Endothelial cell of umbilical vein (primary cell): ENCODE measurements around the gene GSTP1. TPM values are rescaled to one million over a fixed set of nuclear protein-coding genes. Genes with fewer than 3 reads are reported as not detected.

Experiments
- BruUV-seq: library from RNA; stranded (reverse); fragments of 400-500 nt; replicated peaks from 2 replicates; lab custom pipeline; 2021; lab: Mats Ljungman, UMichigan
- CTCF ChIA-PET: fragments of 300-600, 350-600 bp; sonication (Branson Sonifier 250); formaldehyde crosslinking; loops from one replicate; lab custom pipeline; 2021; ENCODE audit warnings: antibody characterized with exemption, inconsistent platforms; lab: Charles Lee
- POLR2A ChIA-PET: fragments of 300-600, 350-600 bp; sonication (Branson Sonifier 250); formaldehyde crosslinking; loops from one replicate; lab custom pipeline; 2021; ENCODE audit warnings: antibody characterized with exemption, inconsistent platforms; lab: Charles Lee
- DNase-seq: peaks from one replicate; pipeline ENCODE4 v3.0.0-alpha.2; 2011; ENCODE audit warnings: low read depth, low spot score
- FAIRE-seq: peaks from 2 replicates; lab custom pipeline; 2011; peaks lifted over from hg19 to GRCh38; lab: Jason Lieb, UNC
- H2AFZ ChIP-seq: 2 replicates; pipeline ENCODE4 v1.6.0; 2012; ENCODE audit warnings: low read depth, low read length, control low read depth, inconsistent platforms
- H3K27ac ChIP-seq: 2 replicates; pipeline ENCODE4 v1.5.1; 2011; ENCODE audit warnings: low read depth, mild to moderate bottlenecking, control low read depth, low read length, moderate library complexity; ENCODE audit not compliant: insufficient read depth
- H3K27me3 ChIP-seq, 2 experiments: 2 replicates each; pipeline versions ENCODE4 v1.6.0 to v1.6.1; 2011; ENCODE audit warnings: low read length in 2 of 2, mixed read lengths in 1 of 2; ENCODE audit not compliant: control insufficient read depth in 2 of 2, insufficient read depth in 2 of 2
- H3K36me3 ChIP-seq, 2 experiments: 2 replicates in 1 of 2; 3 replicates in 1 of 2; pipeline ENCODE4 v1.5.1; 2011; ENCODE audit warnings: low read length in 2 of 2, mild to moderate bottlenecking in 1 of 2, moderate library complexity in 1 of 2; ENCODE audit not compliant: control insufficient read depth in 2 of 2, insufficient read depth in 2 of 2; ENCODE audit errors: extremely low read depth in 1 of 2
- H3K4me1 ChIP-seq: 3 replicates; pipeline ENCODE4 v1.5.1; 2011; ENCODE audit warnings: mild to moderate bottlenecking, low read length; ENCODE audit not compliant: control insufficient read depth, insufficient read depth; ENCODE audit errors: extremely low read depth
- H3K4me2 ChIP-seq: 2 replicates; pipeline ENCODE4 v1.6.1; 2011; ENCODE audit warnings: low read length, control low read depth, mixed read lengths; ENCODE audit not compliant: insufficient read depth
- H3K4me3 ChIP-seq, 3 experiments: fragments of 200-600 bp in 1 of 3; sonication (generic), shearing (Covaris generic) in 1 of 3; replicated peaks in 1 of 3; 2 replicates each; pipeline ENCODE4 v1.5.1; 2011 to 2016; ENCODE audit warnings: control low read depth in 3 of 3, low read length in 3 of 3, mild to moderate bottlenecking in 2 of 3, inconsistent platforms in 1 of 3, low read depth in 1 of 3, moderate library complexity in 1 of 3; ENCODE audit not compliant: insufficient read depth in 1 of 3
- H3K79me2 ChIP-seq: 2 replicates; pipeline ENCODE4 v1.6.0; 2012; ENCODE audit warnings: low read length, inconsistent platforms; ENCODE audit not compliant: control insufficient read depth, insufficient read depth
- H3K9ac ChIP-seq: replicated peaks from 2 replicates; pipeline ENCODE3; 2011; ENCODE audit warnings: low read length, control low read depth; ENCODE audit not compliant: insufficient read depth; ENCODE audit errors: extremely low read depth
- H3K9me1 ChIP-seq: replicated peaks from 3 replicates; pipeline ENCODE4 v1.6.0; 2011; ENCODE audit warnings: mild to moderate bottlenecking, low read length; ENCODE audit not compliant: control insufficient read depth, insufficient read depth; ENCODE audit errors: extremely low read depth
- H3K9me3 ChIP-seq: replicated peaks from 2 replicates; pipeline ENCODE4 v1.5.1; 2012; ENCODE audit warnings: low read length, inconsistent platforms; ENCODE audit not compliant: control insufficient read depth, insufficient read depth
- H4K20me1 ChIP-seq: replicated peaks from 2 replicates; pipeline ENCODE3; 2011; ENCODE audit warnings: mild to moderate bottlenecking, low read length; ENCODE audit not compliant: control insufficient read depth, insufficient read depth; ENCODE audit errors: extremely low read depth
- EZH2 ChIP-seq: IDR thresholded peaks from 2 replicates; pipeline ENCODE4 v1.6.1; 2012; ENCODE audit warnings: borderline replicate concordance, low read depth, mild to moderate bottlenecking, moderate library complexity, low read length, inconsistent platforms; ENCODE audit not compliant: severe bottlenecking
- FOS ChIP-seq: IDR thresholded peaks from 2 replicates; pipeline ENCODE4 v1.6.1; 2011; ENCODE audit warnings: mild to moderate bottlenecking, low read length, moderate library complexity, borderline replicate concordance; ENCODE audit not compliant: insufficient read depth
- GATA2 ChIP-seq: IDR thresholded peaks from 2 replicates; pipeline ENCODE4 v1.7.0; 2011; ENCODE audit warnings: low read depth, mild to moderate bottlenecking, moderate library complexity, mixed read lengths, low read length; ENCODE audit not compliant: insufficient read length, insufficient read depth
- POLR2AphosphoS5 ChIP-seq: IDR thresholded peaks from 2 replicates; pipeline ENCODE4 v1.6.1; 2012; ENCODE audit warnings: low read depth, mild to moderate bottlenecking, control low read depth, low read length, moderate library complexity; ENCODE audit not compliant: insufficient read depth
- dilution Hi-C: fragments of 300-500 bp; cut with MboI; formaldehyde crosslinking; loops from one replicate; pipeline ENCODE4 v1.15.0; 2019; ENCODE audit warnings: low sequenced_read_pairs; ENCODE audit not compliant: extremely low pct_ligation_motif_present
- intact Hi-C: fragments of 100-400 bp; cut with micrococcal nuclease; formaldehyde crosslinking; loops from one replicate; pipeline ENCODE4 v1.10.0; 2022
- polyA plus RNA-seq, 4 experiments: library from polyadenylated mRNA; depleted of rRNA in 3 of 4; stranded (reverse) in 3 of 4; unstranded in 1 of 4; fragments of >200 nt; gene quantifications; 2 replicates each; pipeline versions ENCODE4 v1.2.1 to v1.2.3, GENCODE V29; 2011 to 2012; ENCODE audit warnings: missing spikeins in 1 of 4
- total RNA-seq: library from RNA; stranded (reverse); gene quantifications from 2 replicates; pipeline ENCODE4 v1.2.3, GENCODE V29; 2021
- TF ChIP-seq, protein P1 (sequence below), 2 donors: IDR thresholded peaks; 1 replicate in 1 of 2; 2 replicates in 1 of 2; pipeline ENCODE4 v1.5.1; 2011; ENCODE audit warnings: low read length in 2 of 2, mild to moderate bottlenecking in 2 of 2, moderate library complexity in 2 of 2, control low read depth in 1 of 2, inconsistent platforms in 1 of 2, low read depth in 1 of 2; ENCODE audit not compliant: insufficient read depth in 1 of 2; ENCODE audit errors: extremely low read depth in 1 of 2
- TF ChIP-seq, protein P2 (sequence below): IDR thresholded peaks from 2 replicates; pipeline ENCODE4 v1.6.1; 2011; ENCODE audit not compliant: insufficient read depth, insufficient read length

The GSTP1 gene
- total and polyA plus RNA-seq, 2 donors (not counting 3 experiments of a cell fraction or from before 2014, with no cell fraction given), result 962 to 2,277 TPM

DNA sequence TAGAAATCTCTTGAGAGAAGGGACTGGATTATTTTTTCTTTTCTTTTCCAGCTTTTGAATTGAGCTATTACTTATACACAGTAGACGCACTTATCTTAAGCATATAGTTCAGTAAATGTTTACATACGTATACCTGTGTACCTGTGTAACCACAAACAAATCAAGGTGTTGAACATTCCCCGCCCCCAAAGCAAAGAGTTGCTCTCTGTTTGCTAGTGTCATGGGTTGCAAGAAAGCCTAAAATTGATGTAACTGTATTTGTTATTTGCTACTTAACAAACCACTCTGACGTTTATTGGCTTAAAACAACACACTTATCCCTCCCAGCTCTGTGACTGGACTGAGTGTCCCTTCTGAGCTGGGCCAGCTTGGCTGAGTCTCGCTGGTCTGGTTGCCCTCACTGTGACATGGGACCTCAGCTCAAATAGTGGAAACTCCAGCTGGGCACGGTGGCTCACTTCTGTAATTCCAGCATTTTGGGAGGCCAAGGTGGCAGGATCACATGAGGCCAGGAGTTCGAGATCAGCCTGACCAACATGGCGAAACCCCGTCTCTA is 35.0 kb upstream of the GSTP1 start:
- no peak overlapping the region for H3K4me2 ChIP-seq
- H3K27ac ChIP-seq, result no peak overlapping the region
- H3K4me3 ChIP-seq, result no peak overlapping the region
- H3K79me2 ChIP-seq, result no peaks in the 10 kb centered on the region
- H3K9me1 ChIP-seq, result no peaks in the 10 kb centered on the region
- no peaks in the 10 kb centered on the region for H3K36me3 ChIP-seq
- POLR2A ChIA-PET, result no interaction called here
- H2AFZ ChIP-seq, result no peak overlapping the region
- no peak overlapping the region for H3K9ac ChIP-seq
- TF ChIP-seq, protein P1, sequence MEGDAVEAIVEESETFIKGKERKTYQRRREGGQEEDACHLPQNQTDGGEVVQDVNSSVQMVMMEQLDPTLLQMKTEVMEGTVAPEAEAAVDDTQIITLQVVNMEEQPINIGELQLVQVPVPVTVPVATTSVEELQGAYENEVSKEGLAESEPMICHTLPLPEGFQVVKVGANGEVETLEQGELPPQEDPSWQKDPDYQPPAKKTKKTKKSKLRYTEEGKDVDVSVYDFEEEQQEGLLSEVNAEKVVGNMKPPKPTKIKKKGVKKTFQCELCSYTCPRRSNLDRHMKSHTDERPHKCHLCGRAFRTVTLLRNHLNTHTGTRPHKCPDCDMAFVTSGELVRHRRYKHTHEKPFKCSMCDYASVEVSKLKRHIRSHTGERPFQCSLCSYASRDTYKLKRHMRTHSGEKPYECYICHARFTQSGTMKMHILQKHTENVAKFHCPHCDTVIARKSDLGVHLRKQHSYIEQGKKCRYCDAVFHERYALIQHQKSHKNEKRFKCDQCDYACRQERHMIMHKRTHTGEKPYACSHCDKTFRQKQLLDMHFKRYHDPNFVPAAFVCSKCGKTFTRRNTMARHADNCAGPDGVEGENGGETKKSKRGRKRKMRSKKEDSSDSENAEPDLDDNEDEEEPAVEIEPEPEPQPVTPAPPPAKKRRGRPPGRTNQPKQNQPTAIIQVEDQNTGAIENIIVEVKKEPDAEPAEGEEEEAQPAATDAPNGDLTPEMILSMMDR (IDR thresholded peaks at IDR 0.05; ENCODE audit: extremely low read depth in 1 of 2, insufficient read depth in 1 of 2, low read depth in 1 of 2, low read length in 2 of 2), result no peak
- TF ChIP-seq, protein P2, sequence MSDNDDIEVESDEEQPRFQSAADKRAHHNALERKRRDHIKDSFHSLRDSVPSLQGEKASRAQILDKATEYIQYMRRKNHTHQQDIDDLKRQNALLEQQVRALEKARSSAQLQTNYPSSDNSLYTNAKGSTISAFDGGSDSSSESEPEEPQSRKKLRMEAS, result no peak
- TF ChIP-seq POLR2AphosphoS5 (no peak), FOS (no peak), GATA2 (no peak), EZH2 (no peak)
- DNase-seq, result no peak
- dilution Hi-C loops, result no loop called here
- no peaks in the 10 kb centered on the region for H3K9me3 ChIP-seq
- H3K4me1 ChIP-seq, result no peaks in the 10 kb centered on the region
- H3K27me3 ChIP-seq, result peaks cover 6% of the 10 kb centered on the region in 2 experiments
- no peak for FAIRE-seq
- no TSS peak for BruUV-seq
- H4K20me1 ChIP-seq, result no peaks in the 10 kb centered on the region
- intact Hi-C loops, result no loop called here
- CTCF ChIA-PET, result interaction anchor here (1.6 kb wide), 1 partner anchor 15 kb away, joined by 3 read pairs; no protein-coding TSS in a partner anchor
